Suprapubic skin (tissue), 4 donors: ENCODE results near the gene MBD1.

Experiments used
- POLR2A ChIP-seq, 2 donors: fragments of 450-650 bp; IDR thresholded peaks; one replicate each; pipeline ENCODE4 v1.6.1; 2017; ENCODE audit warnings: antibody characterized with exemption in 2 of 2, mild to moderate bottlenecking in 2 of 2, moderate library complexity in 2 of 2
- POLR2AphosphoS5 ChIP-seq, 3 donors: sonication (generic); formaldehyde crosslinking; IDR thresholded peaks; one replicate each; pipeline ENCODE4 v1.6.1; 2017; ENCODE audit warnings: antibody characterized with exemption in 3 of 3
- TF ChIP-seq, protein P1 (sequence below), 2 donors: fragments of 200-600 bp in 1 of 2; fragments of 450-650 bp in 1 of 2; sonication (generic) in 1 of 2; IDR thresholded peaks; one replicate each; pipeline ENCODE4 v1.5.1; 2016 to 2019; ENCODE audit warnings: antibody characterized with exemption in 2 of 2, mild to moderate bottlenecking in 1 of 2, moderate library complexity in 1 of 2

DNA sequence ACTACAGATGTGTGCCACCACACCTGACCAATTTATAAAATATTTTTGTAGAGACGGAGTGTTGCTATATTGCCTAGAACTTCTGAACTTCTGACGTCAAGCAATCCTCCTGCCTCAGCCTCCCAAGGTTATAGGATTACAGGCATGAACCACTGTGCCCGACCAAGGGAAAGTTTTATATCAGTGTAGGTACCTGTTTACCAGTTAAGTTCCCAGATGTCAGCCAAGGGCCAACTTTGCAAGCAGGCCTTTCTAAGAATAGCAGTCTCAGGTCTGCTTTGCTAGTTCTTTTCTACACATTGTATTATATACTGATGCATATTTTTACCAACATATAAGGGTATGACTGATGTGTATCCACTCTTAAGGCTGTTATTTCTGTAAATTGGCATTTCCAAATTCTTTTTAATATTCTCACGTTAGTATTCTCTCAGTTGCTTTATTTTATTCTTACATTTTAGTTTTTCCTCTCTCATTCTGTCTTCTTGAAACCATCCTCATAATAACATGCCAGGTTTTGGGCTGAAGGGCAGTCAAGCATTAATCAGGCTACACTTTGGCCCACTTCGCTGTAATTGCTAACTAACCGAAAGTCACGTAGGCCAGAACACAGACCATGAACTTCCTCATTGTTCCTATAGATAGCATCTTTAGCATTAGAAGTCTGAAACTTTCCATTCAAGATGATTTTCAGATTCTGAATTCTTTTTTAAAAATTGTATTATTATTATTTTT lies 31.1 kb upstream of the MBD1 start:
- TF ChIP-seq, protein P1, sequence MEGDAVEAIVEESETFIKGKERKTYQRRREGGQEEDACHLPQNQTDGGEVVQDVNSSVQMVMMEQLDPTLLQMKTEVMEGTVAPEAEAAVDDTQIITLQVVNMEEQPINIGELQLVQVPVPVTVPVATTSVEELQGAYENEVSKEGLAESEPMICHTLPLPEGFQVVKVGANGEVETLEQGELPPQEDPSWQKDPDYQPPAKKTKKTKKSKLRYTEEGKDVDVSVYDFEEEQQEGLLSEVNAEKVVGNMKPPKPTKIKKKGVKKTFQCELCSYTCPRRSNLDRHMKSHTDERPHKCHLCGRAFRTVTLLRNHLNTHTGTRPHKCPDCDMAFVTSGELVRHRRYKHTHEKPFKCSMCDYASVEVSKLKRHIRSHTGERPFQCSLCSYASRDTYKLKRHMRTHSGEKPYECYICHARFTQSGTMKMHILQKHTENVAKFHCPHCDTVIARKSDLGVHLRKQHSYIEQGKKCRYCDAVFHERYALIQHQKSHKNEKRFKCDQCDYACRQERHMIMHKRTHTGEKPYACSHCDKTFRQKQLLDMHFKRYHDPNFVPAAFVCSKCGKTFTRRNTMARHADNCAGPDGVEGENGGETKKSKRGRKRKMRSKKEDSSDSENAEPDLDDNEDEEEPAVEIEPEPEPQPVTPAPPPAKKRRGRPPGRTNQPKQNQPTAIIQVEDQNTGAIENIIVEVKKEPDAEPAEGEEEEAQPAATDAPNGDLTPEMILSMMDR (IDR thresholded peaks at IDR 0.05), result no peak
- TF ChIP-seq POLR2AphosphoS5 (IDR thresholded peaks at IDR 0.05) (no peak), POLR2A (IDR thresholded peaks at IDR 0.05) (no peak)
